ENCODE results near the gene FAHD2A. TPM values are rescaled to one million over a fixed set of nuclear protein-coding genes. Genes with fewer than 3 reads are reported as not detected.
"Not testable (repeated sequence)": the region's sequence is repeated elsewhere in the genome, so short reads cannot be mapped to it uniquely, and the experiment has no call there.

Gene FAHD2A
- total RNA-seq, 1 donor from 2014 or later = 33.7 TPM

DNA sequence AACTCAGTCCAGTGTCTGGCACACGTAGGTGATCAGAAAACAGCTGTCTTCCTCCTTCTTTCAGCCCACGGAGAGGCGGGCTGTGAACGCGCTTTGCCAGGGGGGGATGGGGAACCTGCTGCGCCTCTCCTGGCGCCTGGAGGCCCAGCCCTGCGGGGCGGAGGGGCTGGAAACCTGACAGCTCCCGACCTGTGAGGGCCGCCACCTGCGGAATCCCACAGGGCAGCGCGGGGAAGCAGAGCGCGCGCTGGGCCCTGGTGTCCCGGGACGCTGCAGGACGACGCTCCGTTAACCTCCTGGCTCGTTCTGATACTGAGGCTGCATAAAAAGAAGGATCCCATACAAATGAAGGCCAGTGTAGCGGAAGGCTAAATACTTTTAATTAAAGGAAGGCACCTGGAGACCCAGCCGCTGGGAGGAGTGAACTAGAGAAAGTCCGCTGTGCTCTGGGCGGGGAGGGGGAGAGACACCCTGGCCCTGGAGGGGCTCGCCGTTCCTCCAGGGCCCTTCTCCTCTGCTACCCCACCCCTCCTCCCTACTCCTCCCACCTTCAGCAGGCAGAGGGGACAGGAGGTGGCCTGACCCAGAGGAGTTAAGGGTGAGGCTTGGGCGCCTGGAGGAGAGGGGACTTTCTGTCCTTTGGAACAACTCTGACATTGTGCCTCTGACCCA lies 24.8 kb downstream of the FAHD2A start:
- not testable (repeated sequence) for DNase-seq (ENCODE audit: low read depth); FAIRE-seq

DNA sequence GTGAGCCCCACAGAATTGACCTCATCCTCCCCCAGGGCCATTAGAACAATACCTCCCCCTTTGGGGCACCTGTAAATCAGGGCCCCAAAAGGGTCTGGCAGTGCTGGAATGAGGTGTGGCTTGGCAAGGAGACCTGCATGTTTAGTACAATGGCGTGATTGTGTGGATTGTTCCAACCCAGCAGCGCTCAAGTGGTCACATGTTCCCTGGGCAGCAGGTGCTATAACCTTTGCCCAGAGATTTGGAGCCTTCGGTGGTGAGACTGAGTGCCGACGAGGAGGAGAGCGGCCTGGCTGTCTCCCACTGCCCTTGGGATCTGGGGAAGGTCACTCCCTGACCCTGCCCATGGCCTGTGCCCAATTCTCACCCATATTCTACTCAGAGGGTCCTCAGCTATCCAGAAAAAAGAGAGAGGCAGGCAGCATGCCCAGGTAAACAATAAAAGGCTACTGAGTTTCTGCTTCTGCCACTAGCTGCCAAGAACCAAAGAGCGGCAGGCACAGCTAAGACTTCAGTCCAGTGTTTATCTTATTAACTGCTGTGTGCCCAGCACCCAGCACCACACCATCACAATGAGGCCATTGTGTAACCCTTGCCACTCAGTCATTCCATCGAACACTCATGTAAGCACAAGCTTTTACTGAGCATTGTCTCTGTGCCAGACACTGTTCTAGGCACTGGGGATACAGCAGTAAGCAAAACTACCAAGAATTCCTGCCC lies 27.4 kb downstream of the FAHD2A start:
- not testable (repeated sequence) for FAIRE-seq; H3K36me3 ChIP-seq (ENCODE audit: control insufficient read depth, insufficient read depth, low read length); H3K4me3 ChIP-seq (ENCODE audit: low read depth, low read length); H3K27me3 ChIP-seq (ENCODE audit: control insufficient read depth, insufficient read depth, low read length); DNase-seq (ENCODE audit: low read depth)

More for the DNA sequence above, 24.8 kb downstream of the FAHD2A start:
- not testable (repeated sequence) for H3K36me3 ChIP-seq (ENCODE audit: control insufficient read depth, insufficient read depth, low read length); H3K4me3 ChIP-seq (ENCODE audit: low read depth, low read length); H3K27me3 ChIP-seq (ENCODE audit: control insufficient read depth, insufficient read depth, low read length)

DNA sequence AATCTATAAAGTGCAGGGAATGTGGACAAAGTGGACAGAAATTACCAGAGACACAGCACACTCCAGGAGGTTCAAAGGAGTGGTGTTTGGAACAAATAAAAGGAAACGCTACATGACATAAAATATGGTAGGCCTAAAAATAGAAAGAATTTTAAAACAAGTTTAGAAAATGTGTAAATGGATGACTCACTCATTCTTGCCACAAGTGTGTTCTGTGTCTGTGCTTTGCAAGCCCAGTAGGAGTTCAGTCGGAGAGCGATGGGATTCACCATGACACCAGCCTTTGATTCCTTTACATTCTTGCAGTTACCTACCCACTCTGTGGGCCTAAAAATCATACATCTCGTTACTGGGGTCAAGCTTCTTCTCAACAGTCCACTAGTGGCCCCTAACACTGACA lies 30.9 kb downstream of the FAHD2A start:
- FAIRE-seq; H3K4me3 ChIP-seq (ENCODE audit: low read depth, low read length); DNase-seq (ENCODE audit: low read depth); H3K36me3 ChIP-seq (ENCODE audit: control insufficient read depth, insufficient read depth, low read length); H3K27me3 ChIP-seq (ENCODE audit: control insufficient read depth, insufficient read depth, low read length): not testable (repeated sequence)

- not testable (repeated sequence) for DNase-seq (ENCODE audit: low read depth); FAIRE-seq
Observed at GRCh38 chr2:95433973-95434372, 31.5 kb downstream of the FAHD2A start.

GRCh38 chr2:95434507-95435076 lies 32.1 kb downstream of the FAHD2A start:
- not testable (repeated sequence) for H3K4me3 ChIP-seq (ENCODE audit: low read depth, low read length); H3K27me3 ChIP-seq (ENCODE audit: control insufficient read depth, insufficient read depth, low read length); H3K36me3 ChIP-seq (ENCODE audit: control insufficient read depth, insufficient read depth, low read length)
- FAIRE-seq = peak; percentile 7
- DNase-seq (ENCODE audit: low read depth) = peak; percentile 71

More at GRCh38 chr2:95433973-95434372, 31.5 kb downstream of the FAHD2A start:
- H3K36me3 ChIP-seq (ENCODE audit: control insufficient read depth, insufficient read depth, low read length); H3K27me3 ChIP-seq (ENCODE audit: control insufficient read depth, insufficient read depth, low read length); H3K4me3 ChIP-seq (ENCODE audit: low read depth, low read length): not testable (repeated sequence)

- not testable (repeated sequence) for H3K36me3 ChIP-seq (ENCODE audit: control insufficient read depth, insufficient read depth, low read length); DNase-seq (ENCODE audit: low read depth); FAIRE-seq; H3K27me3 ChIP-seq (ENCODE audit: control insufficient read depth, insufficient read depth, low read length); H3K4me3 ChIP-seq (ENCODE audit: low read depth, low read length)
Observed at GRCh38 chr2:95435162-95435871, 32.8 kb downstream of the FAHD2A start.

GRCh38 chr2:95435872-95436209 lies 33.3 kb downstream of the FAHD2A start:
- H3K36me3 ChIP-seq (ENCODE audit: control insufficient read depth, insufficient read depth, low read length); H3K27me3 ChIP-seq (ENCODE audit: control insufficient read depth, insufficient read depth, low read length); H3K4me3 ChIP-seq (ENCODE audit: low read depth, low read length); DNase-seq (ENCODE audit: low read depth): not testable (repeated sequence)
- FAIRE-seq = peak; percentile 92

DNA sequence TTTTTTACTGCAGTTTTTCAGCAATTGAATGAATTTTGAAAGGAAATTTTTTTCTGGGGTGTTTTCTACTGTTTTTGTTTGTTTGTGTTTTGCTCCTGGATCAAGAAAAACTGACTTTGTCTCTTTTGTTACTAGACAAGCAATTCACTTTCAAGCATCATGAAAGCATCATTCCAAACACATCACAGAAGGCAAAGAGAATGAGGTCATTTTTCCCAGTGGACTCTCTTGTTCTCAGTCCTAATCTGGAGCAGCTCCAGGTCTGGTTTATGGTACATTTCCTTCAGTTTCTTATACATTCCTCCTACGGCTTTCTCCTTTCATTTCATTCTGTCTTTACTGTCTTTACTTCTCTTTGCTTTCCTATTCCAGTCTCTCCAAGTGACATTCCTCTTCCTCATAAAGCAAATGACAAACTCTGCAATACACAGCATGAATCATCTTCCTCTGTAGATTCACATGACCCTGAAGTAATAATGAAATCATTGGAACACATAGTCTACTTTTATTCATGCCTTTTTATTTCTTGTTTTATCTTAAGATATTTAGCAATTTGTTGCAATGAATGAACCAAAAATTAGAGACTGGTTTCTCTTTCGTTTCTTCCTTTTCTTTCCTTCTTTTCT lies 40.1 kb downstream of the FAHD2A start:
- not testable (repeated sequence) for DNase-seq (ENCODE audit: low read depth); FAIRE-seq; H3K27me3 ChIP-seq (ENCODE audit: control insufficient read depth, insufficient read depth, low read length); H3K4me3 ChIP-seq (ENCODE audit: low read depth, low read length); H3K36me3 ChIP-seq (ENCODE audit: control insufficient read depth, insufficient read depth, low read length)

DNA sequence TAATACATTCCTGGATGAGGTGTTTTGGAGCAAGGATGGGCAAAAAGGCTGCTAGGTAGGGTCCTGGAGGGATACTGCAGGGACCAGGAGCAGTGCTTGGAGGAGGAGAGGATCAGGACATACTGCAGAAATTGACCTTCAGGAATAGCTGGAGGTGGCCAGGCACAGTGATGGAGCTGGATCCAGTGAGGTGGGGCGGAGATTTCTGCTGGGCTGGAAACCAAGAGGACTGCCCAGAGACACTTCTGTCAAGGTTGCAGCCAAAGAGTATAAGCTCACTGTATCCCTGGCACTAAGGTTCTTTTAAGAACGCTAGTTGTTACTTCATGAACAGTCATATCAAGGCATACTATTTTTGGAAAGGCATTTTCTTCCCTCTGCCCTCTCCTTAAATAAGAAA lies 42.8 kb downstream of the FAHD2A start:
- not testable (repeated sequence) for DNase-seq (ENCODE audit: low read depth); H3K36me3 ChIP-seq (ENCODE audit: control insufficient read depth, insufficient read depth, low read length); H3K27me3 ChIP-seq (ENCODE audit: control insufficient read depth, insufficient read depth, low read length); FAIRE-seq; H3K4me3 ChIP-seq (ENCODE audit: low read depth, low read length)

DNA sequence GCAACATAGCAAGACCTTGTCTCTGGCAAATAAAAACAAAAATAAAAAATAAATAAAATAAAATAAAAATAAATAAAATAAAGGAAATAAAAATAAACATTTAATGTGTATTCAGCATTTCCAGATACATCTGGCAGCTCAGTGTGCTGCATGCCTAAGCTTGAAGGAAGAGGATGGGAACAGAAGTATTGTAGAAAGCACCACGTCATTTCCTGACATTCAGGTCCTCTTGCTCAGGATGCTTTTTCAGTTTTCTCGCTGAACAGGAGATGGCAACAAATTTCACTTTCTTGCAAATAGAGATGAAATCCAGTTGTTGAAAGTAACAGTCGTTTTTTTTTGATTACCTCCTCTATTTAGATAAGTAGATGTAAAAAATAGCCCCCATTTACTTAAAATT lies 60.8 kb downstream of the FAHD2A start:
- H3K4me3 ChIP-seq (ENCODE audit: low read depth, low read length); FAIRE-seq; H3K36me3 ChIP-seq (ENCODE audit: control insufficient read depth, insufficient read depth, low read length); DNase-seq (ENCODE audit: low read depth); H3K27me3 ChIP-seq (ENCODE audit: control insufficient read depth, insufficient read depth, low read length): not testable (repeated sequence)

Other genes starting within 250 kb of the FAHD2A start
- gene ZNF514, start 242.9 kb upstream of the FAHD2A start, total RNA-seq = 12.5 and 13.2 TPM in 2 replicates
- 7.4 and 8.8 TPM in 2 replicates for gene ZNF2, start 236.9 kb upstream of the FAHD2A start, total RNA-seq
- gene ZNF892, start 195.2 kb upstream of the FAHD2A start, total RNA-seq = 5.8 and 5.9 TPM in 2 replicates
- gene PROM2, start 128.3 kb upstream of the FAHD2A start, total RNA-seq = 10.8 and 41.6 TPM in 2 replicates
- gene KCNIP3, start 105.4 kb upstream of the FAHD2A start, total RNA-seq = under 0.01 and 0.51 TPM in 2 replicates
- gene TRIM43B, start 82.0 kb downstream of the FAHD2A start, total RNA-seq = not detected in 2 replicates
- under 0.01 TPM in 1 of 2 replicates, not detected in the other for gene TRIM43, start 189.3 kb downstream of the FAHD2A start, total RNA-seq